Left colon (tissue), 2 donors: ENCODE results near the gene OR2T2. TPM values are rescaled to one million over a fixed set of nuclear protein-coding genes. Genes with fewer than 3 reads are reported as not detected.
"Not testable (repeated sequence)": the region's sequence is repeated elsewhere in the genome, so short reads cannot be mapped to it uniquely, and the experiment has no call there.

Source experiments
- ATAC-seq: fragments of 200-7000 bp; cut with Tn5 transposase; one replicate; pipeline ENCODE4 v1.9.1; 2020; ENCODE audit warnings: mild to moderate bottlenecking, moderate library complexity
- DNase-seq, 2 donors: peaks; one replicate each; pipeline ENCODE4 v3.0.0-alpha.2; 2020
- intact Hi-C, 2 donors: fragments of 100-400 bp; cut with DNase I in 1 of 2; cut with micrococcal nuclease in 1 of 2; formaldehyde crosslinking; loops; one replicate each; pipeline versions ENCODE4 v1.11.2 to v1.14.0; 2022; cut with DNase I, micrococcal nuclease
- long read RNA-seq: library from polyadenylated mRNA; unstranded; transcript quantifications from one replicate; pipeline ENCODE4 v2.0.0, GENCODE V29; 2021
- total RNA-seq, 2 donors: library from RNA; stranded (reverse); fragmentation: NEBNext Ultra II Directional; extraction: Animal tissue kit (Norgen Biotek cat#: 25700); gene quantifications; one replicate each; pipeline ENCODE4 v1.2.1, GENCODE V29; 2021
- donor health status: DM: no; HTN: no; CAD: no.
- donor health status: DM: yes; HTN: yes; CAD: no.

The OR2T2 gene
- total RNA-seq, result not detected
- long read RNA-seq, result 0 reads

GRCh38 chr1:248445399-248445798 lies at the start of gene OR2T2:
TSS of gene OR2T2 (plus strand) at chr1:248445637. CDS start at chr1:248452798, 7,161 bp downstream.
- intact Hi-C loops, DNase-seq, ATAC-seq: not testable (repeated sequence)

GRCh38 chr1:248402748-248403147 lies 42.7 kb upstream of the OR2T2 start, which contains the start of gene OR2T1:
TSS of gene OR2T1 (plus strand) at chr1:248403048. CDS start at chr1:248406148, 3,100 bp downstream.
- DNase-seq, result no peak
- intact Hi-C loops, result no loop called here
- no peak for ATAC-seq

- ATAC-seq (no peak), DNase-seq (no peak)
- intact Hi-C loops, result no loop called here
Observed at GRCh38 chr1:248404024-248404423, 41.4 kb upstream of the OR2T2 start.

- intact Hi-C loops, result no loop called here
- ATAC-seq (no peak), DNase-seq (no peak)
Observed at GRCh38 chr1:248406721-248407692, 38.4 kb upstream of the OR2T2 start.

- ATAC-seq (no peak), DNase-seq (no peak)
- intact Hi-C loops, result no loop called here
Observed at GRCh38 chr1:248416226-248416625, 29.2 kb upstream of the OR2T2 start.

- ATAC-seq (no peak), DNase-seq (no peak)
- intact Hi-C loops, result no loop called here
Observed at GRCh38 chr1:248417854-248418253, 27.6 kb upstream of the OR2T2 start.

GRCh38 chr1:248421384-248421783 lies 24.1 kb upstream of the OR2T2 start:
- DNase-seq (no peak), ATAC-seq (no peak)
- intact Hi-C loops, result no loop called here

GRCh38 chr1:248427526-248428191 lies 17.8 kb upstream of the OR2T2 start:
- DNase-seq, intact Hi-C loops, ATAC-seq: not testable (repeated sequence)

- ATAC-seq, intact Hi-C loops, DNase-seq: not testable (repeated sequence)
Observed at GRCh38 chr1:248428192-248428533, 17.3 kb upstream of the OR2T2 start.

- DNase-seq, intact Hi-C loops, ATAC-seq: not testable (repeated sequence)
Observed at GRCh38 chr1:248431683-248432082, 13.8 kb upstream of the OR2T2 start.

GRCh38 chr1:248432201-248432600 lies 13.2 kb upstream of the OR2T2 start:
- DNase-seq, intact Hi-C loops: not testable (repeated sequence)

GRCh38 chr1:248433811-248434415 lies 11.5 kb upstream of the OR2T2 start:
- intact Hi-C loops, DNase-seq, ATAC-seq: not testable (repeated sequence)

More at GRCh38 chr1:248432201-248432600, 13.2 kb upstream of the OR2T2 start:
- not testable (repeated sequence) for ATAC-seq

GRCh38 chr1:248434913-248435312 lies 10.5 kb upstream of the OR2T2 start:
- intact Hi-C loops, ATAC-seq, DNase-seq: not testable (repeated sequence)

- intact Hi-C loops, ATAC-seq, DNase-seq: not testable (repeated sequence)
Observed at GRCh38 chr1:248436303-248436702, 9.1 kb upstream of the OR2T2 start.

- ATAC-seq, intact Hi-C loops, DNase-seq: not testable (repeated sequence)
Observed at GRCh38 chr1:248438668-248439067, 6.8 kb upstream of the OR2T2 start.

- intact Hi-C loops, DNase-seq, ATAC-seq: not testable (repeated sequence)
Observed at GRCh38 chr1:248439283-248439682, 6.2 kb upstream of the OR2T2 start.

- DNase-seq, ATAC-seq: not testable (repeated sequence)
- intact Hi-C loops, result loop anchor here in 1 of 2 donors (5.0 kb wide), 1 partner anchor 205 kb away; the partner anchor contains the start of gene OR2T35
Observed at GRCh38 chr1:248442500-248443277, 2.7 kb upstream of the OR2T2 start.

- intact Hi-C loops, result loop anchor here in 1 of 2 donors (5.0 kb wide), 1 partner anchor 203 kb away; the partner anchor contains the start of gene OR2T35
- not testable (repeated sequence) for DNase-seq, ATAC-seq
Observed at GRCh38 chr1:248444603-248445002, 834 bp upstream of the OR2T2 start.
